ENCODE results near the gene DIP2B.

GRCh38 chr12:50672158-50672557 is 167.4 kb downstream of the DIP2B start:
- no peak for TF ChIP-seq CTCF (conservative IDR thresholded peaks at IDR 0.05 in 1 of 2, IDR thresholded peaks at IDR 0.05 in 1 of 2; ENCODE audit: extremely low read depth in 1 of 2, insufficient read depth in 1 of 2, low read depth in 1 of 2, low read length in 2 of 2)
- TF ChIP-seq EZH2 (IDR thresholded peaks at IDR 0.05; ENCODE audit: borderline replicate concordance, low read length) = no peak
